ENCODE data around the gene TMEM201.
"Not testable (repeated sequence)": the region's sequence is repeated elsewhere in the genome, so short reads cannot be mapped to it uniquely, and the experiment has no call there.

The TMEM201 gene

DNA sequence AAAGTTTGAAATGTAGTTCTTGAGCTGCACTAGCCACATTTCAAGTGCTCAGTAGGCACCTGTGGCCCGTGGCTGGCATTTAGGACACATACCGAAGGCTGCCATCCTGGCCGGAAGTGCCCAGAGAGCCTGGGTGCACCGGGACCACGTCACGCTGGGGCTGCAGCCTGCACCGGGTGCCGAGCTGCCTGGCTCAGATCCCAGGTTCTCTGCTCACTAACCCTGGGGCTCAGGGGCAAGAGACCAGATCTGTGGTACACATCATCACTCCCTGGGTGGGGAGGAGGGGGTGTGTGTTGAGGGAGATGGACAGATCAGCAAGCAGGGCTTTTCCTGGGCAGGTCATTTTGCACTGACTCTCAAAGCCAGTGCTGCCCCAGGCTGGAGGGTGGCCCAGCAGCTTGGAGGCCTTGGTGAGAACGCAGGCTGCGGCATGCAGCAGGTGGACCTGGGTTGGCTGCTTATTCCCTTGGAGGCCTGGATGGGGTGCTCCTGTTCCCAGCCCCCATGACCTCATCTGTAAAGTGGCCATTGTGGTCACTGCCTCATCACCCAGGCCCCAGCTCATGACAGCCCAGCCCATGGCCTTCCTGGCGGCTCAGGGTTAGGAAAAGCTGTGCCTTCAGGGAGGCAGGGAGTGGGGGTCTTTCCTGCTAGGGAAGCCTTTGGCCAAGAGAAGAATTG, 23.6 kb downstream of the TMEM201 start:
- in situ Hi-C loops (cut with HindIII; ENCODE audit: low pct_ligation_motif_present, low pct_unique_long_range_greater_than_20kb, low sequenced_read_pairs) = no loop called here
- DNase-seq = no peak

DNA sequence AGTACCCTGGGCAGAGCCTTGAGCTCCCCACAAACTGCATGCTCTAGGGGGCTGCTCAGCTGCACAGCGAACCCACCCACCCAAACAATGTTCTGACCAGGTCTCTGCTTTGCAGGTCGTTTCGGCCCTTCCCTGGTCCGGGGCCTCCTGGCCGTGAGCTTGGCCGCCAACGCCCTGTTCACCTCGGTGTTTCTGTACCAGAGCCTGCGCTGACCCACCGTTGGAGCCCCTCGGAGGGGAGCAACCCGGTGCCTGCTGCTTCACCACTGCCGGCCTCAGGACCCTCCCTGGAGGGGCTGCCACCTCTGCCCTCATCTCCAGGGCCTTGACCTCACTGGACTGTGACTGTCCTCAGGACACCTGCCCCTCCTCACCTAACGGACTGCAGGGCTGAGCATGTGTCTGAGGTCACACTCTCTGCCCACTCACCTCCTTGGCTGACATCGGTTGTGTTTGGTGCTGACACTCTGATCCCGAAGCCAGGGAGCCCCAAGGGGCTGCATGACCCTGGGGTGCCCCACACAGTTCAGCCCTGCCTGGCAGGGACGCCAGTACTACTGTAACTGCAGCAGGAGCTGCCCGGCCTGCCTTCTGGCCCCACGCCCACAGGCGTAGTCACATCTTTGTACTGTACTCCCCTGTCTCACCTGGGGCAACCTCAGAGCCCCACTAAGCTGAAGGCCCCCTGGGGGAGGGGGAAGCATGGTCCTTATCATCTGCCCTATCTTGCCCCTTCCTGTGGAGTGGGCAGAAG, 24.3 kb downstream of the TMEM201 start:
- in situ Hi-C loops (cut with HindIII; ENCODE audit: low pct_ligation_motif_present, low pct_unique_long_range_greater_than_20kb, low sequenced_read_pairs) = no loop called here
- no peak for DNase-seq

DNA sequence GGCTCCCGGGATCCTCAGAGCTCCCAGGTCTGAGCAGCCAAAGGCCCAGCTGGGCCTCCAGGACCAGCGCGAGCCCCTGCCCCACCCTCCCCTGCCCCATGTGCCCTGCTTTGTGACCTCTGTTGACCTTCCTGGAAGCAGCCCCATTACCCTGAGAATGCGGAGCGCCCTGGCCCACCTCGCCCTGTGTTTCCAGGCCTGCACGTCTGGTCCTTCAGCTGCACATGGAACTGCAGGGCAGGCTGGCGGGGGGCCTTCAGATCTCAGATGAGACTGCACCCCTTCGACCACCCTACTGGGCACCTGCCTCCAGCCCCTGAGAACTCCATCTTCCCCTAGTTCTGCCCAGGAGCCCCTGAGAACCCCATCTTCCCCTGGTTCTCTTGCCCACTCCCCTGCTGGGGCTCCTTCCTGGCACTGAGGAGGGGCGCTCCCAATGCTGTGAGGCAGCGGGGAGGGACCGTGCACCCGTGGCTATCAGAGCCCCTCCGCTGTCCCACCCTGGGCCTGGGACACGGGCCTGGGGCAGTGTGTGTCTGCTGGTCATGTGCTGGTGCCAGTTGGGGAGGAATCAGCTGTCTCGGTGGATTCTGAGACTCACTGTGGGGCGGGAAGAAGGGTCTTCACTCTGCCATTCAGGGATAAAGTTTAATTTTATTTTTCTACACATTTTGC, 25.1 kb downstream of the TMEM201 start:
- in situ Hi-C loops (cut with HindIII; ENCODE audit: low pct_ligation_motif_present, low pct_unique_long_range_greater_than_20kb, low sequenced_read_pairs) = no loop called here
- no peak for DNase-seq

DNA sequence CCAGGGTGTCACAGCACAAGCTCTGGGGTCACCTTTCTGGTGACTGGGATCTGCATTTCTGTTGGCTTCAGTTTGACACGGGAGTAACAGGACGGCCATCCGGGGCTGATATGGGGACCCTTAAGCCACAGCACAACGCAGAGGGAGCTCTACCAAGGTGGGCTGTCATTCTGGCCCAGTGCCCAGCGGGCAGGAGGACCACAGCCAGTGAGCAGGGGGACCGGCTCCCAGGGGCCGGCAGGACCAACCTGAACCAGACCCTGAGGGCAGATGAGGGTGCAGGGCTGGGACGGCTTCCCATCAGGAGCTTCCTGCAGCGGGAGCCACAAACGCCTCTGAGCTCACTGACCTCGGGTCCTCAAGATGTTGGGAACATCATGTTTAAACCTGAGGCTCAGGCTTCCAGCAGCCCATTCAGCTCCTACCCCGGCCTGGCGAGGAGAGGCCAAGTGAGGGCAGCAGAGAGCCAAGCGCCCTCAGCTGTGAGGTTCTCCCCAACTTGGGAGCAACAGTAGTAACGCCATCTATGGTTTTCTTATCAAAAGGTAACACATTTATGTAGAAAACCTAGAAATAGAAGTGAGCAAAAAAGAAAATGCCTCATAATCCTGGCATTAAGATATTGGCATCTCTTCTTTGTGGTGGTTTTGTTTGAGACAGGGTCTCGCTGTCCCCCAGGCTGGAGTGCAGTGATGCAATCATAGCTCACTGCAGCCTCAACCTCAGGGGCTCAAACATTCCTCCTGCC, 26.8 kb downstream of the TMEM201 start:
- in situ Hi-C loops (cut with HindIII; ENCODE audit: low pct_ligation_motif_present, low pct_unique_long_range_greater_than_20kb, low sequenced_read_pairs) = no loop called here
- peak; percentile 50 for DNase-seq

DNA sequence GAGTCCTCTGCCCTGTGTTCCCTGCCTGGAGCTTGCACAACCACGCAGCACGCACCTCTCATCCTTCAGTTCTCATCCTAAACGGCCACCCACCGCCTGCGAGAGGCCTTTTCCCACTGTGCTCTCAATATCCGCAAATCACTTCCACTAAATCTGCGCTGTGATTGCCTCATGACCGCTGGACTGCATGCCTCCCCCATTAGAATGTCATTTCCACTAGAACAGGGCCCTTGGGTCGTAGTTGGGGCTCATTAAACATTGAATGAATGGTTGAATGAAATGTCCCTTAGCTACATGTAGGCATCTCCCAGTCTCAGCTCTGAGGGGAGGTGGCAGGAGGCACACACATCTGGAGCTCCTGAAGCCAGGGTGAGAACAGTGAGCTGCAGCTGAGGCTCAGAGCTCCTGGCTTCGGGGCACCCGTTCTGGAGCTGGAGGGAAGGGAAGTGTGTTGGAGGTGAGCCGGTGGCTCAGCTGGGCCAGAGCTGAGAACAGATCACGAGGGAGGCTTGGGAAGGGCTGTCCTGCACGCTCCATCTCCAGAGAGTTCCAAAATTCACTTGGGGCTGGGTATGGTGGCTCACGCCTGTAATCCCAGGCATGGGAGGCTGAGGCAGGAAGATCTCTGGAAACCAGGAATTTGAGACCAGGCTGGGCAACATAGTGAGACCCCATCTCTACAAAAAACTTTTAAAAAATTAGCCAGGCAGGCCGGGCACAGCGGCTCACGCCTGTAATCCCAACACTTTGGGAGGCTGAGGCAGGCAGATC, 30.4 kb downstream of the TMEM201 start:
- in situ Hi-C loops (cut with HindIII; ENCODE audit: low pct_ligation_motif_present, low pct_unique_long_range_greater_than_20kb, low sequenced_read_pairs) = no loop called here
- DNase-seq = no peak

DNA sequence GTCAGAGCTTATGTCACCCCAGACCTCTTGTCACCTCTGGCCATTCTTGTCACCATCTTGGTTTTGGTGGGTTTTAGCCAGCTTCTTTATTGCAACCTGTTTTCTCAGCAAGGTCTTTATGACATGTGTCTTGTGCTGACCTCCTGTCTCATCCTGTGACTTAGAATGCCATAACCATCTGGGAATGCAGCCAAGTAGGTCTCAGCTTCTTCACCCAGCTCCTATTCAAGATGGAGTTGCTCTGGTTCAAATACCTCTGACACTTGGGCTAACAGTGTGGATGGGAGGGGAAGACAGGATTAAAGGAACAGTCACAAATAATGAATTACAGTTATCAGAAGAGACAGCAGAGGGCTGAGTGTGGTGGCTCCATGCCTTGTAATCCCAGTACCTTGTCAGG, 32.3 kb downstream of the TMEM201 start:
- in situ Hi-C loops (cut with HindIII; ENCODE audit: low pct_ligation_motif_present, low pct_unique_long_range_greater_than_20kb, low sequenced_read_pairs) = no loop called here

DNA sequence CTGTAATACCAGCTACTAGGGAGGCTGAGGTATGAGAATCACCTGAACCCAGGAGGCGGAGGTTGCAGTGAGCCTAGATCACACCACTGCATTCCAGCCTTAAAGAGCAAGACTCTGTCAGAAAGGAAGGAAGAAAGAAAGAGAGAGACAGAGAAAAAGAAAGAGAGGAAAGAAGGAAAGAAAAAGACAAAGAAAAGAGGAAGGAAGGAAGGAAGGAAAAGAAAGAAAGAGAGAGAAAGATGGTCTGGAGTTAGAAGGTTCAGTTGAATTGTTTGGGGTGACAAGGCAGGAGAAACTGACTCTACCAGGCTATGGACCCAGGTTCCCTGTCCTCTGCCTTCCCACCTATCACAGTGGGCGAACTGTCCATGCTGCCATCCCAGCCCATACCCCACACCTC, 35.4 kb downstream of the TMEM201 start:
- DNase-seq = no peak
- in situ Hi-C loops (cut with HindIII; ENCODE audit: low pct_ligation_motif_present, low pct_unique_long_range_greater_than_20kb, low sequenced_read_pairs) = no loop called here

More for the DNA sequence above, 32.3 kb downstream of the TMEM201 start:
- no peak for DNase-seq

DNA sequence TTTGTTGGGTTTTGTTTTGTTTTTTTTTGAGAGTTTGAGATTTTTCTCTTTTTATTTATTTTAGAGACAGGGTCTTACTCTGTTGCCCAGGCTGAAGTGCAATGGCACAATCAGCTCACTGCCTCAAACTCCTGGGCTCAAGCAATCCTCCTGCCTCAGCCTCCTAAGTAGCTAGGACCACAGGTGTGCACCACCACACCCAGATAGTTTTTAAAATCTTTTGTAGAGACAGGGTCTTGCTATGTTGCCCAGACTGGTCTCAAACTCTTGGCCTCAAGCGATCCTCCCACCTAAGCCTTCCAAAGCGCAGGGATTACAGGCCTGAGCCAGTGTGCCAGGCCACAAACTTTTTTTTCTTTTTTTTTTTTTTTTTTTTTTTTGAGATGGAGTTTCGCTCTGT, 36.3 kb downstream of the TMEM201 start:
- DNase-seq; in situ Hi-C loops (cut with HindIII; ENCODE audit: low pct_ligation_motif_present, low pct_unique_long_range_greater_than_20kb, low sequenced_read_pairs): not testable (repeated sequence)

DNA sequence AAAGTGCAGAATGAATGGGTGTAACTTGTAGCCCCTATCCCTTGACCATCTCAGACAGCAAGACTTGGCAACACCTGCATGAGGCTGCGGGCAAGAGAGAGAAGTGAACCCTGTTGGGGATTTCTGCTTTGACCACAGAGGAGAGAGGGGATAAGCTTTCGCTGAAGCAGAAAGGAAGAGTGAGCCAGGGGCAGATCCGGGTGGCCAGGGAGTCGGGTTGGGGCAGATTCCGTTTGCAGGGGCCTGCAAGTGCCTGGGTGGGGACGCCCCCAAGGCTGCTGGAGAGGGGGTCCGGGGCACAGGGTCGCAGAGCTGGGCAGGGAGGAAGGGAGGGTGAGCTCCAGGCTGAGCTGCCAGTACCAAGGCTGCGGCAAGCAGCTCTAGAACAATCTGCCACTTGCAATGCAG, 37.5 kb downstream of the TMEM201 start:
- in situ Hi-C loops (cut with HindIII; ENCODE audit: low pct_ligation_motif_present, low pct_unique_long_range_greater_than_20kb, low sequenced_read_pairs) = no loop called here

DNA sequence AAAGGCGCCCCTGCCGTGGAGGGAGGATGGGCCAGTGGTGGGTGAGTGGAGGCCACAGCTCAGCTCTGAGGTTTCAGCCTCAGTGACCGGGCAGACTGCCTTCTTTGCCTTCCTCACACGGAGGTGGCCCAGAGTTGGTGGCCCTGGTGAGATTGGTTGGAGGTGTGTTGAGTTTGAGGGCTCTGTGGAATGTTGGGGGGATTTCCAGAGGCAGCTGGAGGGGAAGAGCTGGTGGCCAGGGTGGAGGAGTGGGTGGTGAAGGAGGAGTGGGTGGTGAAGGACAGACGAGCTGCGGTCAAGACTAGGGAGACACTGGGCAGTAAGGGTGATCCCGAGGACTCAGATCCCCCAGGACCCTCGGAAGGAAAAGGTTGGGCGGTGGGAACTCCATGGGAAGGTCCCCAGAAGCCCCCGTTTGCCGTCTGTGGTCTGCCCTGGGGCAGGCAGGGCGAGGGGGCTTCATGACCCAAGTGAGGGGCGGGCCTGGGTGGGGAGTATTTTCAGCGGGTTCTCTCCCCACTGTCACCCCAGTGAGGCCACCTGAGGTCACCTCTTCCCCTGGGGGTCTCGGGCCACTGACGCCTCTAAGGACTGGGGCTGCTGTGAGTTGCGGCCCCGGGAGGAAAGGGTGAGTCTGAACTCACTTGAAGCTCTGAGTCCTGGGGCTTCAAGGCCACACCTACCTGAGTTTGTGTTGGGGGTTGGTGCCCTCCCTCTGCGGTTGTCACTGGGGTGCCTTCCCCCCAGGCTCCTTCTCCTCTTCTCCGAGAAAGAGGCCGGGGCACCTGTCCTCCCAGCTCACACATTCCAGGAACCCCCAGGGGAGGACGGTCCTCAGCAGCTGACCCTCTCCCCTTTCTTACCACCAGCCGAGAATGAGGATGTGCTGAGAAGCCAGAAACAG, 40.1 kb downstream of the TMEM201 start:
- in situ Hi-C loops (cut with HindIII; ENCODE audit: low pct_ligation_motif_present, low pct_unique_long_range_greater_than_20kb, low sequenced_read_pairs) = no loop called here
- DNase-seq = no peak

More for the DNA sequence above, 37.5 kb downstream of the TMEM201 start:
- DNase-seq = no peak

DNA sequence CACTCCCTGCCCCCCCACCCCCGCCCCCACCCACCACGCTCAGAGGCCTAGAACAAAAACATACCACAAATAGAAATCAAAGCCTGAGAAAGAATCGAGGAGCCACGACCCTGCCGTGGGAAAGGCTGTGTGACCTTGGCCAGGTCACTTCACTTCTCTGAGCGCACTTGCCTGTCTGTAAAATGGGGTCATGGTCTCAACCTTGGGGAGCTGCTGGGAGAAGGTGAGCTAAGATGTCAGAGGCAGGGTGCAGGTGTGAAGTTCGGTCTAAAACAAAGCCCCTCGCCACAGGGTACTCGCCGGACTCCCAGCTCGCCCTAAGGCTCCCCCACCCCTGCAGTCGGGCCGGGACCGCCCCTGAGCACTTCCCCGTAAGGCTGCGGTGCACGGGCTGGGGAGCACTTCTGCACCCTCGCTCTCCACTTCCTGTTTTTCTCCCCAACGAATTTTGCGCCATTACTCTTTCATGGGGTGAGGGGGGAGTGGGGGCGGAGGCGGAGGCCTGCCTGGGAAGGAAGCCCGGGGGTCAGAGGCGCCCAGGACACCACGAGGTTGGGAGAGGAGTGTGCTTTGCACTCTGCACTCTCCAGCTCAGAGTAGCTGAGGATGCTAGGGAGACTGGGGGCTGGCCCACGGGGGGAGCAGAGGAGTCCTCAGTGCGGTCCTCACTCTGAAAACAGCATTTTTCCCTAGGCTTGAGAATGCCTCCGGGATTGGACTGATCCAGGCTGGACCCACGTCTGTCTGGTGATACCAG, 40.9 kb downstream of the TMEM201 start:
- in situ Hi-C loops (cut with HindIII; ENCODE audit: low pct_ligation_motif_present, low pct_unique_long_range_greater_than_20kb, low sequenced_read_pairs) = no loop called here
- no peak for DNase-seq

DNA sequence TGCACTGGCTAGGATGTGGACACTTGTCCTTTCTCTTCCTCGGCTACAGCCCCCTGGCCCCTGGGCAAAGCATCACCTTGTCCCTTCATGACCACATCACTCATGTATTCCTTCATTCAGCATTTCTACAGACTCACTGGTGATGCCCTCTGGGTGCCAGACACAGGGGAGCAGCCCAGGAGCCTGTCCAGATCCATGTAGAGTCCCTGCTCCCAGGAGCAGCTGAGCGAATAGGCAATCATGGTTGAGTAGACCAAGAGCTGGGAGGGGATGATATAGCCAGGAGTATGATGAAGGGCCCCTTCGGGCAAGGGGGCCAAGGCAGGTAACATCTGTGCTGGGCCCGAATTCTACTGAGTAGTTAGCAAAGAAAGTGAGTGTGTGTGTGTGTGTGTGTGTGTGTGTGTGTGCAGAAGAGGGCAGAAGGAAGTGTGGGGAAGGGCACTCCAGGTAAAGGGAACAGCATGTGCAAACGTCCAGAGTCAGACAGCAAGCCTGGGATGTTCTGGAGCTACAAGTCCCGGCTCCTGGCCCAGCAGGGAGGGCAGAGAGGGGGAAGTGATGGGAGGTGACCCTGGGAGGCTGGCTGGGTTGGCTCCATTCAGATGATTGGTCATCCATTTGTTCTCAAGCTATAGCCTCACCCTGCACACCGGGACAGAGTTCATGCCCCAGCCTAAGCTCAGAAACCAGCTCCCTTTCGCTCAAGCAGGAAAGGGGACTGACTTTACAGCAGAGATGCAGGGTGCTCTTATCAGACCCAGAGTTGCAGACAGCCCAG, 41.8 kb downstream of the TMEM201 start:
- DNase-seq = no peak
- in situ Hi-C loops (cut with HindIII; ENCODE audit: low pct_ligation_motif_present, low pct_unique_long_range_greater_than_20kb, low sequenced_read_pairs) = no loop called here

DNA sequence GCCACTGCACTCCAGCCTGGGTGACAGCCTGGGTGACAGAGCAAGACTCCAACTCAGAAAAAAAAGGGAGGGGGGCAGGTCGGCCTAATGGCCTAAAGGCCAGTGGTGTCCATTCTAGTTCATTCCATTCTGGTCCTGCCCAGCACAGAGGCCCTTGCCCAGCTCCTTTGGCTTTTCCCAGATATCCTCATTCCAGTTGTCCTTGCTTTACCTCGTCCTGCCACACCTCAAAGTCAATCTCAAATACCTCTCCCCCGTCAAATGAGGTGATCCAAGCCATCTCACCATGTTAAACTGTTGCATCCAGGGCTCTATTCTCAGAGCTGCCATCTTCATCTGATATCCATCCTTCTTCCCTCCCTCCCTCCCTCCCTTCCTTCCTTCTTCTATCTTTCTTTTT, 42.9 kb downstream of the TMEM201 start:
- DNase-seq = no peak
- in situ Hi-C loops (cut with HindIII; ENCODE audit: low pct_ligation_motif_present, low pct_unique_long_range_greater_than_20kb, low sequenced_read_pairs) = no loop called here

DNA sequence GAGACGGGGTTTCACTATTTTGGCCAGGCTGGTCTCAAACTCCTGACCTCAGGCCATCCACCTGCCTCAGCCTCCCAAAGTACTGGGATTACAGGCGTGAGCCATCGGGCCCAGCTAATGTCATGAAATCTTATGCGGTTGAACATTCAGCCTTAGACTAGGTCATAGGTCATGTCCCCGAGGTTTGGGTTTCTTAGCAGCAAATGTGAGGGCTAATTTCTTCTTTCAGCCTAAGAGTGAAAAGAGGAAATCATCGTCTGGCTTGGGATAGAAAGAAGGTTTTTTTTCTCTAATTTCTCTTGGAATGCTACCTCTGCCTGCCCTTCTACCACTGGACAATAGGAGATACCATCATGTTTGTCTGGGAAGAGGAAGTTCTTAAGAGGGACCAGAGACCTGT, 44.8 kb downstream of the TMEM201 start:
- in situ Hi-C loops (cut with HindIII; ENCODE audit: low pct_ligation_motif_present, low pct_unique_long_range_greater_than_20kb, low sequenced_read_pairs) = no loop called here
- no peak for DNase-seq

DNA sequence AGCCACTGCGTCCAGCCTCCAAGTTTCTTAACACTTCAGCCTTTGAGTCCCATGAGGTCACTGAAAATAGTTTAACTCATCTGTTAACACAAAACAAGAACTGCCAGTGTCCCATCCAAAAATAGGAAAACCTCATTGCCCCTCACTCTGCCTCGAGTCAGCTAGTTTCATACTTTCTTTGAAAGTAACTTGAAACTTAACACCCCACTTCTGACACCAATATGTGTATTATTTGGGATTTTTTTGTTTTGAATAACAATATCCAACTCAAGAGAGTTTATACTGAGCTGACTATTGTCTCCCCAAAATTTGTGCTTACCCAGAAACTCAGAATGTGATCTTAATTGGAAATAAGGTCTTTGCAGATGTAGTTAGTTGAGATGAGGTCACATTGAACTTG, 45.9 kb downstream of the TMEM201 start:
- in situ Hi-C loops (cut with HindIII; ENCODE audit: low pct_ligation_motif_present, low pct_unique_long_range_greater_than_20kb, low sequenced_read_pairs) = no loop called here
- no peak for DNase-seq

DNA sequence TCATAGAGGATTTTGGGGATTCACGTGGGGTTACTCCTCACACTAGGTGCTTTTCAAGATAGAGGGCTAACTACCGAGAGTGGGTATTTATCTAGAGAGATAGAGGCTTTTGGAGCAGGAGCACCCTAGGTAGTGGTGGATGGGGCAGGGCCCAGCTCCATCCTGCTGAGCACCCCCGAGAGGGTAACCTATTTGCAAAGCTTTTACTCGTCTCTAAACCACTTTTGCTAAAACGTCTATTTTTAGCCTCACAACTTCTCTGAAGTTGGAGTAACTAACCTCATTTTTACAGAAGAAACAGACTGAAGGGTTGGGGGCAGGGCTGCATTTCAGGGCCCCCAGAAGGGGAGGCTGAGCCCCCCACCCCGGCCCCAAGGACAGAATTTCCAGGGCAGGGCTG, 50.5 kb downstream of the TMEM201 start:
- in situ Hi-C loops (cut with HindIII; ENCODE audit: low pct_ligation_motif_present, low pct_unique_long_range_greater_than_20kb, low sequenced_read_pairs) = no loop called here

More for the DNA sequence above, 50.5 kb downstream of the TMEM201 start:
- no peak for DNase-seq
